K562 (cell line): ENCODE data around the gene BIRC5. TPM values are rescaled to one million over a fixed set of nuclear protein-coding genes. Genes with fewer than 3 reads are reported as not detected.

Experiments
- IRF2 ChIP-seq: sonication (generic); formaldehyde crosslinking; IDR thresholded peaks from 2 replicates; pipeline ENCODE4 v1.8.1; 2022; ENCODE audit warnings: mild to moderate bottlenecking, missing genetic modification reagents
- MECOM ChIP-seq: fragments of 250-450 bp; sonication (Bioruptor Pico); IDR thresholded peaks from 2 replicates; pipeline ENCODE4 v1.8.0; 2022; ENCODE audit warnings: inconsistent platforms
- SMARCE1 ChIP-seq: fragments of 450-650 bp; IDR thresholded peaks from 2 replicates; pipeline ENCODE4 v1.7.1; 2016; ENCODE audit warnings: mild to moderate bottlenecking
- SRSF9 ChIP-seq: fragments of 200-400 bp; formaldehyde crosslinking; IDR thresholded peaks from 2 replicates; pipeline ENCODE4 v1.6.1; 2017; ENCODE audit warnings: low read depth, low read length, borderline replicate concordance
- THAP7 ChIP-seq: fragments of 250-450 bp; sonication (Bioruptor Pico); IDR thresholded peaks from 2 replicates; pipeline ENCODE4 v1.5.0; 2021
- TRIM25 ChIP-seq: fragments of 450-650 bp; IDR thresholded peaks from 2 replicates; pipeline ENCODE4 v1.7.0; 2016; ENCODE audit warnings: borderline replicate concordance
- U2AF1 ChIP-seq: fragments of 200-400 bp; formaldehyde crosslinking; optimal IDR thresholded peaks from 2 replicates; pipeline ENCODE3; 2017; ENCODE audit warnings: mild to moderate bottlenecking, low read depth, low read length, moderate library complexity
- VEZF1 ChIP-seq: fragments of 200-800 bp; sonication (Bioruptor generic); IDR thresholded peaks from 2 replicates; pipeline ENCODE4 v1.6.1; 2017; ENCODE audit warnings: missing genetic modification characterization, missing compliant biosample characterization
- ZNF197 ChIP-seq: fragments of 200-800 bp; sonication (Bioruptor generic); IDR thresholded peaks from 2 replicates; pipeline ENCODE4 v1.6.1; 2016; ENCODE audit warnings: low read depth, missing genetic modification characterization, missing compliant biosample characterization
- ZNF695 ChIP-seq: fragments of 450-650 bp; formaldehyde crosslinking; IDR thresholded peaks from 2 replicates; pipeline ENCODE4 v1.4.0; 2020; ENCODE audit warnings: mild to moderate bottlenecking, moderate library complexity
- polyA plus RNA-seq, 8 experiments: library from polyadenylated mRNA; depleted of rRNA in 4 of 8; stranded (reverse) in 5 of 8; unstranded in 3 of 8; fragments of >200 nt; fragmentation: Nextera tagmentation in 2 of 8; fragmentation: Illumina TruSeq in 1 of 8; extraction: Ambion mirVana in 2 of 8; extraction: Trizol in 1 of 8; gene quantifications; 2 replicates each; pipeline versions ENCODE4 v1.2.1 to v1.2.3, GENCODE V29; 2011 to 2014; ENCODE audit warnings: inconsistent platforms in 1 of 8, missing spikeins in 1 of 8
- total RNA-seq, 7 experiments: library from RNA; depleted of rRNA in 6 of 7; stranded (reverse); fragments of >200 nt in 6 of 7; fragmentation: Illumina TruSeq in 2 of 7; extraction: Trizol in 2 of 7; gene quantifications; 2 replicates each; pipeline versions ENCODE4 v1.2.1 to v1.2.3, GENCODE V29; 2011 to 2021; ENCODE audit warnings: low replicate concordance in 1 of 7

BIRC5 gene
- total and polyA plus RNA-seq, 9 of the 15 experiments (the other 6 are each of a cell fraction or from before 2014, with no cell fraction given), result 64.4 to 140 (median 101) TPM

- TF ChIP-seq ZNF197 (no peak), VEZF1 (no peak), ZNF695 (CRISPR knock-in tag) (no peak), MECOM (no peak), SMARCE1 (no peak), TRIM25 (no peak), THAP7 (no peak), U2AF1 (no peak), IRF2 (no peak), SRSF9 (no peak)
Measured at GRCh38 chr17:78174870-78175642, 39.0 kb upstream of the BIRC5 start (continued).
